ENCODE measurements around the gene WSB1. TPM values are rescaled to one million over a fixed set of nuclear protein-coding genes. Genes with fewer than 3 reads are reported as not detected.

WSB1 gene
- total RNA-seq, 1 experiment from 2014 or later = 114 TPM

- CTCF ChIA-PET = no interaction called here
Measured at GRCh38 chr17:27322026-27322425, 28.1 kb downstream of the WSB1 start.

GRCh38 chr17:27322690-27323508 is 29.0 kb downstream of the WSB1 start:
- ChIA-PET POLR2A (ENCODE audit: low non-redundant PET) (interaction anchor here (0.6 kb wide), 1 partner anchor 28 kb away, joined by 5 read pairs; no protein-coding TSS in a partner anchor), CTCF (no interaction called here)
- peaks cover 10% of the 10 kb centered on the region for H3K36me3 ChIP-seq (ENCODE audit: insufficient read depth, low read length, poor library complexity, severe bottlenecking)
- DNase-seq (ENCODE audit: low spot score) = no peak
- intact Hi-C loops (cut with micrococcal nuclease; ENCODE audit: unreplicated experiment) = no loop called here
- no peaks in the 10 kb centered on the region for H3K9me3 ChIP-seq (ENCODE audit: low read depth, low read length, poor library complexity, severe bottlenecking)
- BruUV-seq (replicated peaks) = no TSS peak
- TF ChIP-seq CTCF (conservative IDR thresholded peaks at IDR 0.05; ENCODE audit: low read depth, low read length) (no peak), EZH2 (IDR thresholded peaks at IDR 0.05; ENCODE audit: borderline replicate concordance, low read depth, low read length, poor library complexity, severe bottlenecking) (no peak)
- H3K4me1 ChIP-seq (ENCODE audit: insufficient read depth, low read length, poor library complexity, severe bottlenecking) = no peaks in the 10 kb centered on the region
- H3K27ac ChIP-seq (ENCODE audit: low read depth, low read length, poor library complexity, severe bottlenecking) = no peak overlapping the region
- H3K27me3 ChIP-seq (replicated peaks; ENCODE audit: insufficient read depth, low read depth, low read length, poor library complexity) = no peaks in the 10 kb centered on the region
- H3K4me3 ChIP-seq (ENCODE audit: low read depth, low read length, poor library complexity, severe bottlenecking) = no peak overlapping the region

More at GRCh38 chr17:27322026-27322425, 28.1 kb downstream of the WSB1 start:
- no peak for DNase-seq (ENCODE audit: low spot score)
- Histone ChIP-seq H3K27me3 (replicated peaks; ENCODE audit: insufficient read depth, low read depth, low read length, poor library complexity) (no peaks in the 10 kb centered on the region), H3K36me3 (ENCODE audit: insufficient read depth, low read length, poor library complexity, severe bottlenecking) (peaks cover 12% of the 10 kb centered on the region), H3K4me3 (ENCODE audit: low read depth, low read length, poor library complexity, severe bottlenecking) (no peak overlapping the region), H3K9me3 (ENCODE audit: low read depth, low read length, poor library complexity, severe bottlenecking) (no peaks in the 10 kb centered on the region), H3K4me1 (ENCODE audit: insufficient read depth, low read length, poor library complexity, severe bottlenecking) (no peaks in the 10 kb centered on the region), H3K27ac (ENCODE audit: low read depth, low read length, poor library complexity, severe bottlenecking) (no peak overlapping the region)
- POLR2A ChIA-PET (ENCODE audit: low non-redundant PET) = no interaction called here
- TF ChIP-seq EZH2 (IDR thresholded peaks at IDR 0.05; ENCODE audit: borderline replicate concordance, low read depth, low read length, poor library complexity, severe bottlenecking) = no peak
- TF ChIP-seq CTCF (conservative IDR thresholded peaks at IDR 0.05; ENCODE audit: low read depth, low read length) = no peak
- BruUV-seq (replicated peaks) = no TSS peak
- intact Hi-C loops (cut with micrococcal nuclease; ENCODE audit: unreplicated experiment) = no loop called here

- H3K27me3 ChIP-seq (replicated peaks; ENCODE audit: insufficient read depth, low read depth, low read length, poor library complexity) = no peaks in the 10 kb centered on the region
- no peak overlapping the region for H3K4me3 ChIP-seq (ENCODE audit: low read depth, low read length, poor library complexity, severe bottlenecking)
- H3K4me1 ChIP-seq (ENCODE audit: insufficient read depth, low read length, poor library complexity, severe bottlenecking) = no peaks in the 10 kb centered on the region
- no TSS peak for BruUV-seq (replicated peaks)
- H3K9me3 ChIP-seq (ENCODE audit: low read depth, low read length, poor library complexity, severe bottlenecking) = no peaks in the 10 kb centered on the region
- intact Hi-C loops (cut with micrococcal nuclease; ENCODE audit: unreplicated experiment) = no loop called here
- TF ChIP-seq EZH2 (IDR thresholded peaks at IDR 0.05; ENCODE audit: borderline replicate concordance, low read depth, low read length, poor library complexity, severe bottlenecking) (no peak), CTCF (conservative IDR thresholded peaks at IDR 0.05; ENCODE audit: low read depth, low read length) (no peak)
- H3K36me3 ChIP-seq (ENCODE audit: insufficient read depth, low read length, poor library complexity, severe bottlenecking) = peaks cover 3% of the 10 kb centered on the region
- H3K27ac ChIP-seq (ENCODE audit: low read depth, low read length, poor library complexity, severe bottlenecking) = no peak overlapping the region
- POLR2A ChIA-PET (ENCODE audit: low non-redundant PET) = interaction anchor here (0.6 kb wide), 1 partner anchor 29 kb away, joined by 5 read pairs; no protein-coding TSS in a partner anchor
- CTCF ChIA-PET = no interaction called here
- no peak for DNase-seq (ENCODE audit: low spot score)
Measured at GRCh38 chr17:27323538-27324215, 29.8 kb downstream of the WSB1 start.

All from A673 (cell line).